Subcutaneous adipose tissue (tissue), 4 donors: ENCODE measurements around the gene NLE1. TPM values are rescaled to one million over a fixed set of nuclear protein-coding genes. Genes with fewer than 3 reads are reported as not detected.

Source experiments
- CTCF ChIP-seq: fragments of 450-650 bp; IDR thresholded peaks from one replicate; pipeline ENCODE4 v1.5.1; 2016; ENCODE audit warnings: low read depth, mild to moderate bottlenecking, control low read depth, antibody characterized with exemption, moderate library complexity
- small RNA-seq: library from RNA; depleted of rRNA; stranded (forward); fragments of <200 nt; gene quantifications from one replicate; pipeline ENCODE3, GENCODE V24; 2016
- total RNA-seq, 4 donors: library from RNA; depleted of rRNA; stranded (reverse); fragments of >200 nt; gene quantifications; one replicate each; pipeline ENCODE4 v1.1.0, GENCODE V29; 2016

Gene NLE1
- total RNA-seq, 4 donors from 2014 or later, result 5.1 to 21.9 (median 14.7) TPM

DNA sequence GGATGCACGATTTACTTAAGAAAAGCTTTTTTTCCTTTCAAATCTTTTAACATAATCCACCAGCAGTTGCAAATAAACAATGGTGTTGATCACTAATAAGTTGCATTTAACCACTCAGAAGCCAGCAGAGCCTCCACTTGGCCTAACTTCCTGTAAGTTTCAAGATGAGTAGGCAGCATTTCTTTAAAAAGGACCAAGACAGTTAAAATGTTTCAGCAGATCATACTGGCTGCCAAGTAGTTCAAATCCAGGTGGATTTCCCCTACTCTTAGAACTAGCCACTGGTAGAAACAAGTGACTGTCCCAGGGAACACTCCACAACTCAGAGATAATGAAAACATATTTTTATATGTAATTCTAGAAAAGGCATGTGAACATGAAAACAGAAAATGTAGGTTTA is 61.6 kb downstream of the NLE1 start:
- no peak for TF ChIP-seq CTCF

DNA sequence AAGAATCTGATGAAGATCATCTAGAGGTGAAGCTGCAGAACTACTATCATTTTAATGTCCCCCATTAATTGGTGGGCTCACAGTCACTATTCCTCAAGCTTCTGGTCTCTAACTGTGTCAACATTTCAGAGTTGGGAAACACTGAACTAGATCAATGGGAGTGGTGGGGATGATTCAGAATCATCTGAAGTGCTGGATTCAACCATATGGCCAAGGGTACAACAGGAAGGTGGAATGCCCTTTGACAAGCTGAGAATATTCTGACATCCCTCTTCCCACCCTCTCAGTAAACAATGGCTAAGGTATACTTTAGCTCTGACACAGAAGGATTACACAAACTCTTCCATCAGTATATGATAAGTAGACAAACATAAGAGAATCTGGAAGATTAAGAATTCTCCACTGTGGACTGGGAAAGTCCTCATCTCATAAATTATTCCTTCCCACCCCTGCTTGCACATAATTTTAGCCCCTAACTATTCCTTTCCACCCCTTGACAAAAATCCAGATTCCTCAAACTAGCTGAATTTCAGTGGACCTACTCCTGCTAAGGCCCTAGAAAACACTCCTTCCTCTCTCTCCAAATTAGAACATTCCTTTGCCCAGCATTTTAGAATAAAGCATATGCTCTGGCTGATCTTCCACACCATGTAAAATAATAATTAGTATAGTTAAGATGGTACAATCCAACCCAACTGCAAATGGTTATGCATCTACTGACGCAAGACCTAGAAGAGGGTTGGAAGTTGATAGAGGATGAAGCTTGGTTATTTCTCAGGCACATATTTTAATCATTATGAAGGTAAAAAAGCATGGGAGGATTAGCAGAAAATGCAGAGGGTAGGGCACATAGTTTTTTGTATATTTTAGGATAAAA is 62.3 kb downstream of the NLE1 start:
- no peak for TF ChIP-seq CTCF

Small RNAs within 50 kb of the gene (small RNA-seq; reads per million reads assigned to genes)
- gene RNU6-840P, result not detected

Other genes with a start within 250 kb of the NLE1 start
- 1 to 10 TPM; 3.1 to 6.2 (median 4.1) TPM for gene CCT6B, start 180.8 kb downstream of the NLE1 start, total RNA-seq
- gene ZNF830, start 180.8 kb downstream of the NLE1 start, total RNA-seq, result 10 to 100 TPM in 1 of 4 donors, 1 to 10 TPM in 3; 8.5 to 10.7 (median 9.6) TPM
- 10 to 100 TPM in 2 of 4 donors, 1 to 10 TPM in 2; 5.3 to 12.6 (median 9.6) TPM for gene LIG3, start 161.8 kb downstream of the NLE1 start, total RNA-seq
- gene RFFL, start 78.6 kb downstream of the NLE1 start, total RNA-seq, result 10 to 100 TPM; 13.2 to 18.9 (median 18.1) TPM
- 10 to 100 TPM in 1 of 4 donors, 1 to 10 TPM in 3; 2.6 to 16.2 (median 7.8) TPM for gene RAD51D, start 22.4 kb downstream of the NLE1 start, total RNA-seq
- not detected for gene FNDC8, start 20.7 kb downstream of the NLE1 start, total RNA-seq
- gene UNC45B, start 5.5 kb upstream of the NLE1 start, total RNA-seq, result not detected
- not detected for gene SLC35G3, start 52.1 kb upstream of the NLE1 start, total RNA-seq
- 10 to 100 TPM; 38.8 to 55.6 (median 39.2) TPM for gene SLFN5, start 100.8 kb upstream of the NLE1 start, total RNA-seq
- gene SLFN11, start 231.3 kb upstream of the NLE1 start, total RNA-seq, result 10 to 100 TPM; 53.7 to 79.6 (median 61.8) TPM